Stromal cell of bone marrow (primary cell): ENCODE measurements around the gene PDK3.

Experiments used
- DNase-seq: peaks from one replicate; pipeline ENCODE4 v3.0.0-alpha.2; 2012; ENCODE audit warnings: low read depth

Gene PDK3

GRCh38 chrX:24482823-24483415 is 17.8 kb downstream of the PDK3 start:
- no peak for DNase-seq

DNA sequence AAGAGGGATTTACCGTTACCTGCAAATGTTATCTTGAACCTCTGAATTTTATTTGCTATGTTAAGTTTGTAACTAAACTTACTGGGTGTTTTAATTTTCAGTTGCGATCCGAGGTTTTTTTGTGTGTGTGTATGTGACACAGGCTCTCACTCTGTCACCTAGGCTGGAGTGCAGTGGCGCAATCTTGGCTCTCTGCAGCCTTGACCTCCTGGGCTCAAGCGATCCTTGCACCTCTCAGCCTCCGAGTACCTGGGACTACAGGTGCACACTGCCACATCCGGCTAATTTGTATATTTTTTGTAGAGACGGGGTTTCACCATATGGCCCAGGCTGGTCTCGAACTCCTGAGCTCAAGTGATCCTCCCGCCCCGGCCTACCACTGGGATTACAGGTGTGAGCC is 18.5 kb downstream of the PDK3 start:
- no peak for DNase-seq

- no peak for DNase-seq
Measured at GRCh38 chrX:24485323-24485722, 20.2 kb downstream of the PDK3 start.

GRCh38 chrX:24485976-24486680 is 21.0 kb downstream of the PDK3 start:
- DNase-seq = no peak

GRCh38 chrX:24487571-24487970 is 22.5 kb downstream of the PDK3 start:
- no peak for DNase-seq

DNA sequence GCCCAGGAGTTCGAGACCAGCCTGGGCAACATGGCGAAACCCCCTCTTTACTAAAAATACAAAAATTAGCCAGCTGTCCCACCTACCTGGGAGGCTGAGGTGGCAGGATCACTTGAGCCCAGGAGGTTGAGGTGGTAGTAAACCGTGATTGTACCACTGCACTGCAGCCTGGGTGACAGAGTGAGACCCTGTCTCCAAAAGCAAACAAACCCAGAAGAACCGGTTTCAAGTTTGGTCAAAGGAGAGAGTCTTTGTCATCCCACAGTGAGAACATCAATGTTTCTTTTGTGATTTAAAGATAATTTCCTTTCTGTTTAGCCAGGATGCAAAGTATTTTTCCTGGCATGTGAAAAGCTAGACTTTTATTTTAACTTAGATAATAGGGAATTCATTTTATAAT is 26.7 kb downstream of the PDK3 start:
- no peak for DNase-seq

DNA sequence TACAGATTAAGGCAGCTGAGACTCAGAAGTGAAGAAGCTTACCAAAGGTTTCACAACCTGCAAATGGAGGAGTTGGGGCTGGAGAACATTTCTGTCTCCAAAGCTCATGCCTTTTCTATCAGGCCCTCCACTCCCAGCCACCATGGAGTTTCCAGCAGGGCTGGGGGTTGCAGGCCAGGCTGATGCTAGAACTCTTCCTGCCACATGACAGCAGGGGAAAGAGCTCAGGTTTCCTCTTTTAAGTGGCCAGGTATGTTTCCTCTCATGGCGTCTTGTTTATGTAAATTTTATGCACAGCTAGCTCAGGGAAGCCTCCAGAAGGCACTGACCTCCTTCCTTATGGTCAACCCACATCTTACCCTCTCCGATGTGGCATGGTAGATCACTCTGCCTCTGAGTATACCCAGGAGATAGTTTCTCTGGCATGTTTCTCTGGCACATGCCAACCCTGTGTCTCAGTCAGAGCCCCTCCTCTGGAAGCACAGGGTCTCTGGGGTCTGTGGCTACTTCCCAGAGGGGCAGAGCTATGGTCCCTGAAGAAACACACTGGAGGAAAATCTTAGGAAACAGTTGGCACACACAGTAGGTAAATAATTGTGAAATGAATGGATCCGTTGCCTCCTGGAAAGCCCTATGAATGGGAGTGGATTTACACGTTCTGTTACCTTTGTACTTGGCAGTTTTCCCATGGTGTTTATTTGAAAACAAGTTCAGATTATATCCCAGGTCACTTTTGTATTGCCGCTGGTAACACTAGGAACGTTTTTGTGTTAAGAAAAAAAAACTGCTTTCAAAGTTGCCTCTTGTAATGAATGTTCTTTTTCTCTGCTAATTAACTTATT is 28.9 kb downstream of the PDK3 start:
- no peak for DNase-seq

- peak; percentile 59 for DNase-seq
Measured at GRCh38 chrX:24494647-24495075, 29.6 kb downstream of the PDK3 start.

DNA sequence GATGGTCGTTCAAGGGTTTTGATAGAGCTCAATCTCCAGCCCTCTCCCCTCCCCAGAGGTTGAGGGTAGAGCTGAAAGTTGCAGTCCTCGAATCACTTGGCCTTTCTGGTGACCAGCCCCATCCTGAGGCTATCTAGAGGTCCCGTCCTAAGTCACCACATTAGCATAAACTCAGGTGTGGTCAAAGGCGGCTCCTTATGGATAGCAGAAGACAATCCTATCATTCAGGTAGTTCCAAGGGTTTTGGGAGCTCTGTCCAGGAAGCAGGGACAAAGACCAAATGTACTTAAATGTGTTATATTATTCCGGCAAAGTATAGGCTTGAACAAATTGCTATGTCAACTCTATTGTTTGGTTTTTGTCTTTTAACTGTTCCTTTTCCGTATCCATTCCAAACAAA is 30.6 kb downstream of the PDK3 start:
- no peak for DNase-seq

DNA sequence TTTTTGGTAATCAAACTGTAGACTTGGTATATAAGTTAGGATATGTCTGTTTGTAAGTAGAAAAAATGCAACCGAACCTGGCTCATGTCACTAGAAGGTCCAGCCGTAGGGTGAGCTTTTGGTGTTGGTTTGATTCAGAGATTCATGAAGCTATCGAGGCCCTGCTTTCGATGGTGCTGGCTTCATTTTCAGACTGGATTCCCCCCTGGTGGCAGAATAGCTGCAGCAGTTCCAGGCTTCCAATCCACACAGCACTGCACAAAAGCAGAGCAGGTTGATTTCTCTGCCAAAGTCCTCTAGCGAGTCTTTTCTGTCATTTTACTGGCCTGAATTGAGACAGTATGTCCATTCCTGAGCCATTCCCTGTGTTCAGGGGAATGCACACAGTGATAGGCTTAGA is 33.1 kb downstream of the PDK3 start:
- no peak for DNase-seq

DNA sequence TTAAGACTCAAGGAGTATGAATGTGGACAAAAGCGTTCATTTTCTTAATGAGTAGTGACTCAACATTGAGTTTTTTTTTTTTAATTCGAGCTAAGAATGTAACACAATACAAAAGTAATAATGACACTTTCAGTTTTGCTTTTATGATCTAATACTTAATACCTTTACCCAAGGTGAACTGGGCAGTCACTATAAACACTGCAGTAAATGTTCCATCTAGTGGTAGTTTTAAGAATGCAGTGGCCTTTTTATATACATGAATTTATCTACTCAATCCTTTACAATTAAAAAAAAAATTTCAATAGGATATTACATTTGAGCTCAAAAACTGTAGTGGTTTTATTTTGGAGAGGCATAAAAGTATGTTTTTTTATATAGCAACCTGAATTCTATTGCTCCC is 33.9 kb downstream of the PDK3 start:
- no peak for DNase-seq

DNA sequence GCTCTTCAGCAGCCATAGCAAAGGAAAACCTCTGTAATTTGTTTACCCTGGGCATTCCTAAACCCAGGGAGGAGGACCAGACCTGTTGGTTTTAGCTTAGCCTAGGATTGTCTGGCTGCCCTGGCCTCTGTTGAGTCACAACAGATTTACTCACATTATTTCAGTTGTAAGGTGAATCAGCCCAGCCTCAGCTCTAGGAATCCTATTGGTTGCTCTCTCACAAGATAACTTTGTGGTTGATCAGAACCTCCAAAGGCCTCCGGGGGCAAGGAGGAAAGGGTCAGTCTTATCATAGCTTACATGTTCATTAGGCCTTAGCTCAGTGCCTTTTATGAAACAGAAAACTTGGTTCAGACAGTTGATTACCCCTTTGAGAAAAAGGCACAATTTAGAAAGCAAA is 41.0 kb downstream of the PDK3 start:
- DNase-seq = no peak

- no peak for DNase-seq
Measured at GRCh38 chrX:24508375-24508774, 43.3 kb downstream of the PDK3 start.

GRCh38 chrX:24513416-24513815 is 48.3 kb downstream of the PDK3 start:
- no peak for DNase-seq

DNA sequence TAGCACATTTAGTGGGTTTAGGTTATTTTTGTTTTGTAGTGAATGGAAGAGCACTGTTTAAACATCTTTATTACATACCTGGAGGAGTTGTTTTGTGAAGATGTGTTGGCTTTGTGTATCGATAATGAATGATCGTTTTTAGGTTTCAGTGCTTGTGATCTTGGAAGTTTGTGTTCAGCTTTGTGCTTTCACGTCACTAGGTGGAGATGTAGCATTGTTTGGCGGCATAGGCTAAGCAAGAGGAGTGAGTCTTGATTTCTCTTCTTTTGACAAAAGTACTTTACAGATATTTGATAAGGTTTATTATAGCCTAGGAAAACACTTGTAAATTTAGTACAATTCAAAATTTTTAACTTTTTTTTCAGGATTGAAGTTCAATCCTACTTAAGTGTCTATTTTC is 50.4 kb downstream of the PDK3 start:
- DNase-seq = no peak

DNA sequence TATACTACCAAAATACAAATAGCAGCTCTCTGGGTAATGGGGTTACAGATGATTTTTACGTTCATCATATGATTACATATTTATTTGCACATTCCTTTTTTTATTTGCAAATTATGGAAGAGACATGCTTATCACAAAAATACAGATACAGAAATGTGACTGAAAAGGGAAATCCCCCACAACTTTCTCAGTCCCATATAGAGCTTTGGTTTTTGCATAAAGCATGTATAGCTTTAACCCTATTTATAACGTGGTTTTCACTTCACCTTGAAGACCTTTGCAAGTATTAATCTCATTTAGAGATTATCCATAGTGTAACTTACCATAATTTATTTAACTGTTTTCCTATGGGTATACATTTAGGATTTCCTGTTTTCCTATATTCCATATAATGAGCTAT is 55.4 kb downstream of the PDK3 start:
- no peak for DNase-seq

DNA sequence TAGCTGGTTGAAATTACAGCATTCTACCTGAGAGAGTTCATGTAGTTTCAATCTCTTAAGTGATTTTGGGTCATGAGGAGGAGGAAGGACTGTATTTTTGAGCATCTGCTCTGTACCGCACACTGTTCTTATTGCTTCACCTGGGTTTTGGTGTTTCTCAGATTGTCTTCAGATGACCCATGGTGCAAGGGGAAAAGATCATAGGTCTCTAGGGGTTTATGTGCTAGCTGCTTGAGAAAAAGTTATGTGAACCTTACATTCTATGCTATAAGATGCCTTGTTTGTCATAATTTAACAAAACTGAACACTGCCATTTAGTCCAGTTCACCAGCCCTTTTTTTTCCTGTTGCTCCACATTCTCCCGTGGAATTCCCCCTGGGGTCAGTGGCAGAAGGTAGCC is 60.4 kb downstream of the PDK3 start:
- DNase-seq = no peak

DNA sequence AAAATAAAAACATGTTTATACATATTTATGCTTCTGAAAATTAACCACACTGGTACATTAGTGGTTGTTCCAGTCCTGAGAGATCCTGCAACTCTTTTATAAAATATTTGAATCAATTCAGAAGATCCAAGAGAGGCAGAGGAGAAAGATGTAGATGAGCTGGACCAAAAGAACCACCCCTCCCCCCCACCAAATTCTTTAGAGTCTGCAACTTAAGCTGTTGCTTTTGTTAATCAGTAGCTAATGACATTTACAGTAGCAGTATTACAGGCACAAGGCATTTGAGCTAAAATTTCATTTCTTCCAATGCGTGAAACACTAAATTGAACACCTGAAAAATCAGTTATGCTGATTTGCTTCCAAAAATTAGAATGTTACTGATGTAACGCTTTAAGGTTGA is 61.5 kb downstream of the PDK3 start:
- DNase-seq = no peak

- DNase-seq = no peak
Measured at GRCh38 chrX:24528605-24529004, 63.5 kb downstream of the PDK3 start.

- DNase-seq = no peak
Measured at GRCh38 chrX:24536551-24536950, 71.5 kb downstream of the PDK3 start.

DNA sequence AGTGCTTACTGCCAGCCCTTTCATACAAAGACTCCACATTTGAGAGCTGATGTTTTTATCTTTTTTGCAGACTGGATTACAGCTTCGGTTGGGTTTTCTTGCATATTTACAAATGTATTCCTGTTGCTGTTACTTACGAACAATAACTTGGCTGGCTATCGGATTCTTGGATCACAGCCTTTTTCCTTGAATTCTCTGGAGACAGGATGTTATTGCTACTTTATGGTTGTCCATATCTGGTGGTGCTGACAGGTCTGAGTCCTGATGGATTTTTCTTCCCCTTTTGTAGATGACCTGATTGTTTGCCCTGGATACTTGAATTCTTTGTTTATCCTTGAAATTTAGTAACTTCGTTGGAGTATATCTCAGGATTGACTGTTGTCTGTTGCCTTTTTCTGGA is 77.7 kb downstream of the PDK3 start:
- DNase-seq = no peak

- no peak for DNase-seq
Measured at GRCh38 chrX:24547961-24548360, 82.9 kb downstream of the PDK3 start.

GRCh38 chrX:24550166-24550565 is 85.1 kb downstream of the PDK3 start:
- DNase-seq = no peak
